ENCODE data around the gene LRRC39. TPM values are rescaled to one million over a fixed set of nuclear protein-coding genes. Genes with fewer than 3 reads are reported as not detected.

LRRC39 gene
- total RNA-seq, 1 donor from 2014 or later = 0.73 TPM

DNA sequence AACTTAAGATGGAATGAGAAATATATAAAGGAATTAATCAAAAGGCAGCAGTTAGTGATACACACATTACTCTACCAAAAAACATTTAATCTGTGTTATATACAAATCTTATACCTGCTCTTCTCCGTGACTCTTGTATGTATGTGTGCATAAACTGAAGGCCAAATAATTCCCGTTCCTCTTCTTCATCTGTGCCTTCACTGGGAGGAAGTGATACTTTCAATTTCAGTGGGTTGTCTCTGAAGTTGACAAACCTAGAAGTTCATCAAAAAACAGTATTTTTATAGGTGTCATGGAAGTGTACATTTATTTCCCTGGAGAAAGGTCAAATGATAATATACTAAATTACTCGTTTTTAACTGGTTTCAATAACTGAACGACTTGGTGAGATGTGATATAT lies 25.8 kb downstream of the LRRC39 start:
- Mint-ChIP-seq H3K27me3 (ENCODE audit: unreplicated experiment) (no peaks in the 10 kb centered on the region), H3K27ac (ENCODE audit: unreplicated experiment) (no peak overlapping the region), H3K4me1 (ENCODE audit: unreplicated experiment) (no peaks in the 10 kb centered on the region), H3K36me3 (ENCODE audit: unreplicated experiment) (peaks cover 7% of the 10 kb centered on the region), H3K4me3 (ENCODE audit: unreplicated experiment) (no peak overlapping the region), H3K9me3 (ENCODE audit: unreplicated experiment) (no peaks in the 10 kb centered on the region)
- no peak for DNase-seq (ENCODE audit: extremely low spot score, unreplicated experiment)
- TF ChIP-seq, protein P1, sequence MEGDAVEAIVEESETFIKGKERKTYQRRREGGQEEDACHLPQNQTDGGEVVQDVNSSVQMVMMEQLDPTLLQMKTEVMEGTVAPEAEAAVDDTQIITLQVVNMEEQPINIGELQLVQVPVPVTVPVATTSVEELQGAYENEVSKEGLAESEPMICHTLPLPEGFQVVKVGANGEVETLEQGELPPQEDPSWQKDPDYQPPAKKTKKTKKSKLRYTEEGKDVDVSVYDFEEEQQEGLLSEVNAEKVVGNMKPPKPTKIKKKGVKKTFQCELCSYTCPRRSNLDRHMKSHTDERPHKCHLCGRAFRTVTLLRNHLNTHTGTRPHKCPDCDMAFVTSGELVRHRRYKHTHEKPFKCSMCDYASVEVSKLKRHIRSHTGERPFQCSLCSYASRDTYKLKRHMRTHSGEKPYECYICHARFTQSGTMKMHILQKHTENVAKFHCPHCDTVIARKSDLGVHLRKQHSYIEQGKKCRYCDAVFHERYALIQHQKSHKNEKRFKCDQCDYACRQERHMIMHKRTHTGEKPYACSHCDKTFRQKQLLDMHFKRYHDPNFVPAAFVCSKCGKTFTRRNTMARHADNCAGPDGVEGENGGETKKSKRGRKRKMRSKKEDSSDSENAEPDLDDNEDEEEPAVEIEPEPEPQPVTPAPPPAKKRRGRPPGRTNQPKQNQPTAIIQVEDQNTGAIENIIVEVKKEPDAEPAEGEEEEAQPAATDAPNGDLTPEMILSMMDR (IDR thresholded peaks at IDR 0.05) = no peak

DNA sequence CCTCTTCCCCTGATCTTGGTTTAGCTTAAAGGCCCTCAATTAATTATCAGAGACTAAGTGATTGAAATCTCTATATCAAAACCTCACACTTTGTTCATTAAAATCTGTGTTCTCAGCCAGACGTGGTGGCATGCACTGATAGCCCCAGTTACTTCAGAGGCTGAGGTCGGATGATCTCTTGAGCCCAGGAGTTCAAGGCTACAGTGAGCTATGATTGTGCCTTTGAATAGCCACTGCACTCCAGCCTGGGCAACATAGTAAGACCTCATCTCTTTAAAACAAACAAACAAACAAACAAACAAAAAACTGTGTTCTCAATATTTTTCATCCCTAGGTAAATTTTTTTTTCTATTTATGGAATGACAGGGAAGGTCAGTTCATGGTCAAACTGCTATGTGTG lies 26.4 kb downstream of the LRRC39 start:
- no peak for DNase-seq (ENCODE audit: extremely low spot score, unreplicated experiment)
- Mint-ChIP-seq H3K36me3 (ENCODE audit: unreplicated experiment) (peaks cover 9% of the 10 kb centered on the region), H3K27ac (ENCODE audit: unreplicated experiment) (no peak overlapping the region)

DNA sequence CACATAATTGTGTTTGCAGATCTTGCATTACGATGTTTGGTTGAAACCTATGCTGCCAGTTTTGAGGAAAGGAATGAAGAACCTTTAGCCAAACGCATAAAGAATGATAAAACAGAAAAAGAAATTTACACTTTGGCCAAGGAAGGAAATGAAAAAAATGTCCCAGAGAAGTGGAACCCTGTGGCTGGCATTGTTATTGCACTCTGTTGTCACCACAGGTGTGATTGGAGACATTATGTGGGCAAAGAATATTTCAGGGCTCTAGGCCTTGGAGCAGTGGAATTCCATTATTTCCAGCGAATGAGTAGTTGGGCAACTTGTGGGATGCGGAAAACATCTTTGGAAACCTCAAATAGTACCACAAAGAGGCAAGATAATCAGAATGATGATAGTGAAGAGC lies 30.2 kb downstream of the LRRC39 start:
- no peak overlapping the region for H3K27ac Mint-ChIP-seq (ENCODE audit: unreplicated experiment)

More for the DNA sequence above, 26.4 kb downstream of the LRRC39 start:
- Mint-ChIP-seq H3K4me1 (ENCODE audit: unreplicated experiment) (no peaks in the 10 kb centered on the region), H3K4me3 (ENCODE audit: unreplicated experiment) (no peak overlapping the region), H3K27me3 (ENCODE audit: unreplicated experiment) (no peaks in the 10 kb centered on the region), H3K9me3 (ENCODE audit: unreplicated experiment) (no peaks in the 10 kb centered on the region)
- TF ChIP-seq, protein P1 (IDR thresholded peaks at IDR 0.05) = no peak

DNA sequence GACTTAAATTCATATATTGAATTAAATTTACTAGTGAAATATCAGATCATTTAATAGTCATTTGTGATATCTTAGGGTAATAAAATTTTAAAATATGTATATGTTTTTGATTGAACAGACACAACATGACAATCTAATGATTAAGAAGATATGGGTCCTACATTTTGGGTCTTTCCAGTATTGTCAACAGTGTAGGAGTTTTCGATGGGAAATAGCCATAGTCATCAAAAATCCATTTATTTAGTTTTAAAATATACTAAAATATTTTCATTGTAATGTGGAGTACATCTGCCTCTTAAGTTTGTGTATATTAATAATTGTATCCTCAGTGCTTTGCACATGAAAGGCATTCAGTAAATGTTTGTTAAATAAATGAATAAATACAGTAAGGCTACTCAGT lies 31.1 kb downstream of the LRRC39 start:
- no peaks in the 10 kb centered on the region for H3K27me3 Mint-ChIP-seq (ENCODE audit: unreplicated experiment)
- H3K9me3 Mint-ChIP-seq (ENCODE audit: unreplicated experiment) = no peaks in the 10 kb centered on the region
- no peak for DNase-seq (ENCODE audit: extremely low spot score, unreplicated experiment)
- peaks cover 40% of the 10 kb centered on the region for H3K36me3 Mint-ChIP-seq (ENCODE audit: unreplicated experiment)
- H3K27ac Mint-ChIP-seq (ENCODE audit: unreplicated experiment) = no peak overlapping the region
- H3K4me3 Mint-ChIP-seq (ENCODE audit: unreplicated experiment) = no peak overlapping the region
- no peaks in the 10 kb centered on the region for H3K4me1 Mint-ChIP-seq (ENCODE audit: unreplicated experiment)
- TF ChIP-seq, protein P1 (IDR thresholded peaks at IDR 0.05) = no peak

More for the DNA sequence above, 30.2 kb downstream of the LRRC39 start:
- H3K4me3 Mint-ChIP-seq (ENCODE audit: unreplicated experiment) = no peak overlapping the region
- no peaks in the 10 kb centered on the region for H3K9me3 Mint-ChIP-seq (ENCODE audit: unreplicated experiment)
- DNase-seq (ENCODE audit: extremely low spot score, unreplicated experiment) = no peak
- no peaks in the 10 kb centered on the region for H3K4me1 Mint-ChIP-seq (ENCODE audit: unreplicated experiment)
- H3K36me3 Mint-ChIP-seq (ENCODE audit: unreplicated experiment) = peaks cover 35% of the 10 kb centered on the region
- TF ChIP-seq, protein P1 (IDR thresholded peaks at IDR 0.05) = no peak
- no peaks in the 10 kb centered on the region for H3K27me3 Mint-ChIP-seq (ENCODE audit: unreplicated experiment)

DNA sequence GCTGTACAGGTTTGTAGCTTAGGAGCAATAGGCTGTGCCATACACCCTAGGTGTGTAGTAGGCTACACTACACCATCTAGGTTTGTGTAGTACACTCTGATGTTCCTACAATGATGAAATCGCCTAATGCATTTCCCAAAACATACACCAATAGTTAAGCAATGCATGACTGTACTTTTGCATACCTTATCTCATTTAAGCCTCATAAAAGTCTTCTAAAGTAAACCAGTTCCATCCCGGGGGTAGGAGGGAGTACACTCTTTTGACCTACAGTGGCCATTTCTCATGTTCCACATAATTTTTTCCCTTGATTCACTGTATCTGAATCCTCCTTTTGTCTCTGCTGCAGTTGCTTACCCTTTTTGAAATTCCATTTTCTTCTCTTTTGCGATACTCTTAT lies 32.9 kb downstream of the LRRC39 start:
- H3K9me3 Mint-ChIP-seq (ENCODE audit: unreplicated experiment) = no peaks in the 10 kb centered on the region
- TF ChIP-seq, protein P1 (IDR thresholded peaks at IDR 0.05) = no peak
- H3K4me1 Mint-ChIP-seq (ENCODE audit: unreplicated experiment) = no peaks in the 10 kb centered on the region
- H3K4me3 Mint-ChIP-seq (ENCODE audit: unreplicated experiment) = no peak overlapping the region
- H3K36me3 Mint-ChIP-seq (ENCODE audit: unreplicated experiment) = peaks cover 53% of the 10 kb centered on the region
- DNase-seq (ENCODE audit: extremely low spot score, unreplicated experiment) = no peak
- no peak overlapping the region for H3K27ac Mint-ChIP-seq (ENCODE audit: unreplicated experiment)
- no peaks in the 10 kb centered on the region for H3K27me3 Mint-ChIP-seq (ENCODE audit: unreplicated experiment)

Data from osteocyte (in vitro differentiated cells).